K562 (cell line): ENCODE measurements around the gene S100A1. TPM values are rescaled to one million over a fixed set of nuclear protein-coding genes. Genes with fewer than 3 reads are reported as not detected.

ENCODE experiments used
- ASH1L ChIP-seq: fragments of 450-650 bp; IDR thresholded peaks from 2 replicates; pipeline ENCODE4 v1.6.1; 2018; ENCODE audit warnings: borderline replicate concordance, mild to moderate bottlenecking, low read depth; ENCODE audit not compliant: partially characterized antibody
- ELF1 ChIP-seq: fragments of 200-800 bp; sonication (Bioruptor generic); IDR thresholded peaks from 2 replicates; pipeline ENCODE4 v1.6.1; 2016; ENCODE audit warnings: missing genetic modification characterization, missing compliant biosample characterization
- FOXK2 ChIP-seq, 2 experiments: fragments of 450-650 bp; IDR thresholded peaks in 1 of 2; conservative IDR thresholded peaks in 1 of 2; 2 replicates each; pipeline ENCODE4 v1.6.1; 2016; ENCODE audit warnings: low read depth in 2 of 2, mild to moderate bottlenecking in 1 of 2
- HMGN3 ChIP-seq: IDR thresholded peaks from 2 replicates; pipeline ENCODE4 v1.6.1; 2011; ENCODE audit warnings: borderline replicate concordance, low read depth, mild to moderate bottlenecking, mixed read lengths, low read length; ENCODE audit not compliant: insufficient read length; ENCODE audit errors: extremely low read depth
- MYNN ChIP-seq, 2 experiments: sonication (generic); formaldehyde crosslinking in 1 of 2; IDR thresholded peaks; 2 replicates each; pipeline versions ENCODE4 v1.5.0 to v1.6.1; 2016 to 2020; ENCODE audit warnings: antibody characterized with exemption in 1 of 2, missing genetic modification reagents in 1 of 2
- NKRF ChIP-seq: fragments of 450-650 bp; IDR thresholded peaks from 2 replicates; pipeline ENCODE4 v1.6.1; 2016; ENCODE audit warnings: borderline replicate concordance
- SIRT6 ChIP-seq: IDR thresholded peaks from one replicate; pipeline ENCODE4 v1.6.1; 2012; ENCODE audit warnings: low read depth, mild to moderate bottlenecking, control low read depth, inconsistent platforms, low read length, moderate library complexity
- SMAD4 ChIP-seq: fragments of 250-450 bp; sonication (Bioruptor Pico); conservative IDR thresholded peaks from 2 replicates; pipeline ENCODE4 v1.8.0; 2021; ENCODE audit warnings: inconsistent platforms, mild to moderate bottlenecking, moderate library complexity
- SP1 ChIP-seq: sonication (generic); formaldehyde crosslinking; IDR thresholded peaks from 2 replicates; pipeline ENCODE4 v1.8.1; 2022; ENCODE audit warnings: mild to moderate bottlenecking, missing genetic modification reagents
- SP2 ChIP-seq: IDR thresholded peaks from 2 replicates; pipeline ENCODE4 v1.6.1; 2011; ENCODE audit warnings: mild to moderate bottlenecking, low read depth, low read length, moderate library complexity; ENCODE audit not compliant: poor library complexity, severe bottlenecking; ENCODE audit errors: extremely low read depth
- TRIM28 ChIP-seq: fragments of 450-650 bp; IDR thresholded peaks from 2 replicates; pipeline ENCODE4 v1.6.1; 2017
- ZBED1 ChIP-seq: IDR thresholded peaks from 2 replicates; pipeline ENCODE4 v1.6.1; 2014
- ZFP36 ChIP-seq: fragments of 150-350 bp; IDR thresholded peaks from 2 replicates; pipeline ENCODE4 v1.6.1; 2018; ENCODE audit warnings: low read length, low read depth; ENCODE audit not compliant: partially characterized antibody
- ZNF165 ChIP-seq: fragments of 250-450 bp; sonication (Bioruptor Pico); IDR thresholded peaks from 2 replicates; pipeline ENCODE4 v1.4.0; 2020; ENCODE audit warnings: borderline replicate concordance
- polyA plus RNA-seq, 8 experiments: library from polyadenylated mRNA; depleted of rRNA in 4 of 8; stranded (reverse) in 5 of 8; unstranded in 3 of 8; fragments of >200 nt; fragmentation: Nextera tagmentation in 2 of 8; fragmentation: Illumina TruSeq in 1 of 8; extraction: Ambion mirVana in 2 of 8; extraction: Trizol in 1 of 8; gene quantifications; 2 replicates each; pipeline versions ENCODE4 v1.2.1 to v1.2.3, GENCODE V29; 2011 to 2014; ENCODE audit warnings: inconsistent platforms in 1 of 8, missing spikeins in 1 of 8
- total RNA-seq, 7 experiments: library from RNA; depleted of rRNA in 6 of 7; stranded (reverse); fragments of >200 nt in 6 of 7; fragmentation: Illumina TruSeq in 2 of 7; extraction: Trizol in 2 of 7; gene quantifications; 2 replicates each; pipeline versions ENCODE4 v1.2.1 to v1.2.3, GENCODE V29; 2011 to 2021; ENCODE audit warnings: low replicate concordance in 1 of 7
- TF ChIP-seq, protein P1 (sequence below): fragments of 450-650 bp; IDR thresholded peaks from 2 replicates; pipeline ENCODE4 v1.6.1; 2018; ENCODE audit not compliant: partially characterized antibody
- TF ChIP-seq, protein P2 (sequence below): sonication (generic); formaldehyde crosslinking; IDR thresholded peaks from 2 replicates; pipeline ENCODE4 v1.8.0; 2022; ENCODE audit warnings: mild to moderate bottlenecking, missing genetic modification reagents, borderline replicate concordance
- TF ChIP-seq, protein P3 (sequence below): fragments of 450-650 bp; formaldehyde crosslinking; conservative IDR thresholded peaks from 2 replicates; pipeline ENCODE4 v1.4.0; 2022; ENCODE audit warnings: mild to moderate bottlenecking, missing genetic modification characterization

S100A1 gene
- total and polyA plus RNA-seq, 9 of the 15 experiments (the other 6 are each of a cell fraction or from before 2014, with no cell fraction given), result 0.44 to 30.1 (median 12.7) TPM

- no peak for TF ChIP-seq MYNN (IDR thresholded peaks at IDR 0.05)
- no peak for TF ChIP-seq MYNN (CRISPR knock-in tag; IDR thresholded peaks at IDR 0.05)
- peak; percentile 94 for TF ChIP-seq NKRF
- TF ChIP-seq, protein P1, sequence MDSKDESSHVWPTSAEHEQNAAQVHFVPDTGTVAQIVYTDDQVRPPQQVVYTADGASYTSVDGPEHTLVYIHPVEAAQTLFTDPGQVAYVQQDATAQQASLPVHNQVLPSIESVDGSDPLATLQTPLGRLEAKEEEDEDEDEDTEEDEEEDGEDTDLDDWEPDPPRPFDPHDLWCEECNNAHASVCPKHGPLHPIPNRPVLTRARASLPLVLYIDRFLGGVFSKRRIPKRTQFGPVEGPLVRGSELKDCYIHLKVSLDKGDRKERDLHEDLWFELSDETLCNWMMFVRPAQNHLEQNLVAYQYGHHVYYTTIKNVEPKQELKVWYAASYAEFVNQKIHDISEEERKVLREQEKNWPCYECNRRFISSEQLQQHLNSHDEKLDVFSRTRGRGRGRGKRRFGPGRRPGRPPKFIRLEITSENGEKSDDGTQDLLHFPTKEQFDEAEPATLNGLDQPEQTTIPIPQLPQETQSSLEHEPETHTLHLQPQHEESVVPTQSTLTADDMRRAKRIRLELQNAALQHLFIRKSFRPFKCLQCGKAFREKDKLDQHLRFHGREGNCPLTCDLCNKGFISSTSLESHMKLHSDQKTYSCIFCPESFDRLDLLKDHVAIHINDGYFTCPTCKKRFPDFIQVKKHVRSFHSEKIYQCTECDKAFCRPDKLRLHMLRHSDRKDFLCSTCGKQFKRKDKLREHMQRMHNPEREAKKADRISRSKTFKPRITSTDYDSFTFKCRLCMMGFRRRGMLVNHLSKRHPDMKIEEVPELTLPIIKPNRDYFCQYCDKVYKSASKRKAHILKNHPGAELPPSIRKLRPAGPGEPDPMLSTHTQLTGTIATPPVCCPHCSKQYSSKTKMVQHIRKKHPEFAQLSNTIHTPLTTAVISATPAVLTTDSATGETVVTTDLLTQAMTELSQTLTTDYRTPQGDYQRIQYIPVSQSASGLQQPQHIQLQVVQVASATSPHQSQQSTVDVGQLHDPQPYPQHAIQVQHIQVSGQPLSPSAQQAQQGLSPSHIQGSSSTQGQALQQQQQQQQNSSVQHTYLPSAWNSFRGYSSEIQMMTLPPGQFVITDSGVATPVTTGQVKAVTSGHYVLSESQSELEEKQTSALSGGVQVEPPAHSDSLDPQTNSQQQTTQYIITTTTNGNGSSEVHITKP, result peak; percentile 36
- TF ChIP-seq ZFP36, result peak; percentile 17
- TF ChIP-seq FOXK2 (conservative IDR thresholded peaks at IDR 0.05 in 1 of 2, IDR thresholded peaks at IDR 0.05 in 1 of 2; ENCODE audit: low read depth in 2 of 2), result peak; percentile 90 to 96
- no peak for TF ChIP-seq ASH1L
- TF ChIP-seq HMGN3, result peak; percentile 67
- no peak for TF ChIP-seq ZBED1
- no peak for TF ChIP-seq SP2
- TF ChIP-seq ZNF165 (CRISPR knock-in tag), result no peak
- TF ChIP-seq SMAD4 (CRISPR knock-in tag), result peak; percentile 55; the same call in 1 of the 2 replicates
- TF ChIP-seq, protein P2, sequence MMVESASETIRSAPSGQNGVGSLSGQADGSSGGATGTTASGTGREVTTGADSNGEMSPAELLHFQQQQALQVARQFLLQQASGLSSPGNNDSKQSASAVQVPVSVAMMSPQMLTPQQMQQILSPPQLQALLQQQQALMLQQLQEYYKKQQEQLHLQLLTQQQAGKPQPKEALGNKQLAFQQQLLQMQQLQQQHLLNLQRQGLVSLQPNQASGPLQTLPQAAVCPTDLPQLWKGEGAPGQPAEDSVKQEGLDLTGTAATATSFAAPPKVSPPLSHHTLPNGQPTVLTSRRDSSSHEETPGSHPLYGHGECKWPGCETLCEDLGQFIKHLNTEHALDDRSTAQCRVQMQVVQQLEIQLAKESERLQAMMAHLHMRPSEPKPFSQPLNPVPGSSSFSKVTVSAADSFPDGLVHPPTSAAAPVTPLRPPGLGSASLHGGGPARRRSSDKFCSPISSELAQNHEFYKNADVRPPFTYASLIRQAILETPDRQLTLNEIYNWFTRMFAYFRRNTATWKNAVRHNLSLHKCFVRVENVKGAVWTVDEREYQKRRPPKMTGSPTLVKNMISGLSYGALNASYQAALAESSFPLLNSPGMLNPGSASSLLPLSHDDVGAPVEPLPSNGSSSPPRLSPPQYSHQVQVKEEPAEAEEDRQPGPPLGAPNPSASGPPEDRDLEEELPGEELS (CRISPR knock-in tag), result peak; percentile 69; the same call in 1 of the 2 replicates
- TF ChIP-seq, protein P3, sequence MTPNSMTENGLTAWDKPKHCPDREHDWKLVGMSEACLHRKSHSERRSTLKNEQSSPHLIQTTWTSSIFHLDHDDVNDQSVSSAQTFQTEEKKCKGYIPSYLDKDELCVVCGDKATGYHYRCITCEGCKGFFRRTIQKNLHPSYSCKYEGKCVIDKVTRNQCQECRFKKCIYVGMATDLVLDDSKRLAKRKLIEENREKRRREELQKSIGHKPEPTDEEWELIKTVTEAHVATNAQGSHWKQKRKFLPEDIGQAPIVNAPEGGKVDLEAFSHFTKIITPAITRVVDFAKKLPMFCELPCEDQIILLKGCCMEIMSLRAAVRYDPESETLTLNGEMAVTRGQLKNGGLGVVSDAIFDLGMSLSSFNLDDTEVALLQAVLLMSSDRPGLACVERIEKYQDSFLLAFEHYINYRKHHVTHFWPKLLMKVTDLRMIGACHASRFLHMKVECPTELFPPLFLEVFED (CRISPR knock-in tag), result 0 out of 2 replicates have a peak, but pooled peaks have one; percentile 21
- peak; percentile 49; the same call in 1 of the 2 replicates for TF ChIP-seq ELF1 (tag)
- TF ChIP-seq SP1, result peak; percentile 97
- peak; percentile 36; the same call in 1 of the 2 replicates for TF ChIP-seq TRIM28
- TF ChIP-seq SIRT6, result no peak
Observed at GRCh38 chr1:153633754-153634665, 5.8 kb downstream of the S100A1 start, which contains the start of gene CHTOP (continued).
